ENCODE measurements around the gene NDUFS6.
"Not testable (repeated sequence)": the region's sequence is repeated elsewhere in the genome, so short reads cannot be mapped to it uniquely, and the experiment has no call there.

Gene NDUFS6

GRCh38 chr5:1830571-1831228 lies 29.5 kb downstream of the NDUFS6 start:
- in situ Hi-C loops (cut with HindIII; ENCODE audit: low sequenced_read_pairs) = no loop called here

- in situ Hi-C loops (cut with HindIII; ENCODE audit: low sequenced_read_pairs) = no loop called here
Measured at GRCh38 chr5:1831257-1831656, 30.1 kb downstream of the NDUFS6 start.

- in situ Hi-C loops (cut with HindIII; ENCODE audit: low sequenced_read_pairs) = no loop called here
Measured at GRCh38 chr5:1831677-1832313, 30.6 kb downstream of the NDUFS6 start.

GRCh38 chr5:1832511-1833250 lies 31.5 kb downstream of the NDUFS6 start:
- in situ Hi-C loops (cut with HindIII; ENCODE audit: low sequenced_read_pairs) = no loop called here

- in situ Hi-C loops (cut with HindIII; ENCODE audit: low sequenced_read_pairs) = no loop called here
Measured at GRCh38 chr5:1833264-1834021, 32.2 kb downstream of the NDUFS6 start.

- in situ Hi-C loops (cut with HindIII; ENCODE audit: low sequenced_read_pairs) = no loop called here
Measured at GRCh38 chr5:1834022-1834551, 32.9 kb downstream of the NDUFS6 start.

GRCh38 chr5:1834721-1835429 lies 33.7 kb downstream of the NDUFS6 start:
- in situ Hi-C loops (cut with HindIII; ENCODE audit: low sequenced_read_pairs) = no loop called here

- in situ Hi-C loops (cut with HindIII; ENCODE audit: low sequenced_read_pairs) = no loop called here
Measured at GRCh38 chr5:1835431-1835830, 34.2 kb downstream of the NDUFS6 start.

- in situ Hi-C loops (cut with HindIII; ENCODE audit: low sequenced_read_pairs) = no loop called here
Measured at GRCh38 chr5:1836176-1836890, 35.1 kb downstream of the NDUFS6 start.

- in situ Hi-C loops (cut with HindIII; ENCODE audit: low sequenced_read_pairs) = no loop called here
Measured at GRCh38 chr5:1836891-1837880, 36.0 kb downstream of the NDUFS6 start.

GRCh38 chr5:1838013-1838412 lies 36.8 kb downstream of the NDUFS6 start:
- in situ Hi-C loops (cut with HindIII; ENCODE audit: low sequenced_read_pairs) = no loop called here

- in situ Hi-C loops (cut with HindIII; ENCODE audit: low sequenced_read_pairs) = no loop called here
Measured at GRCh38 chr5:1840071-1840547, 38.9 kb downstream of the NDUFS6 start.

GRCh38 chr5:1840741-1841521 lies 39.7 kb downstream of the NDUFS6 start:
- in situ Hi-C loops (cut with HindIII; ENCODE audit: low sequenced_read_pairs) = no loop called here

GRCh38 chr5:1842004-1842819 lies 41.0 kb downstream of the NDUFS6 start:
- in situ Hi-C loops (cut with HindIII; ENCODE audit: low sequenced_read_pairs) = no loop called here

GRCh38 chr5:1843761-1844160 lies 42.6 kb downstream of the NDUFS6 start:
- in situ Hi-C loops (cut with HindIII; ENCODE audit: low sequenced_read_pairs) = not testable (repeated sequence)

GRCh38 chr5:1844708-1845436 lies 43.7 kb downstream of the NDUFS6 start:
- in situ Hi-C loops (cut with HindIII; ENCODE audit: low sequenced_read_pairs) = no loop called here
